ENCODE measurements around the gene CAMSAP1.

DNA sequence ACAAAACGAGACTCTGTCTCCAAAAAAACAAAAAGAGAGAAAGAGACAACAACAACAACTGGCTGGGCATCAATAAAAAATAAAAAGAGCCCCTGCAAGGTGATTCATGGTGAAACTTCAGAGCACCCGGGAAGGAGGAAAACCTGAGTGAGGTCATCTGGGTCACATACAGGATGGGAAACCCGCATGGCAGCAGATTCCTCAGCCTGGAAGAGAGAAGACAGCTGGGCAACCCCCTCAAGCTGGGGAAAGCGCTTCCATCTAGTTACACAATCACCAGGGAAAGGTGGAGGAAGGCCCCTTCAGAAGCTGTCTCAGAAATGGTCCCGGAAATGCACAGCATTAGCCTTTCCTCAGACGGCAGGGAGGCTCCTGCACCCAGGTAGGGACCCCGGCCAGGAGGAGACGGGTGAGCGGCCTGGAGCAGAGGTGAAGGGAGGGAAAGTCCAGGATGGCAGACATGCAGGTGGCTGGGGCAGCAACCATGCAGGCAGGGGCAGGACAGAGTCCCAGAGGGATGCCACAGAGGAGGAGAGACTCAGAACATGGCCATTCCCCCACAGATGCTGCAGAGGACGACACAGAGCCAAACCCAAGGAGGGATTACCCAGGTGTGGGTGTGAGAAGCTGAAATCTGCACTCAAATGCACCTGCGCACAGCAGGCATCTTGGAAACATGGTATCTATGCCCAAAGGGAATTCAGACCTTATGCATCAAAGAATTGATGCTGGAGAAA lies 29.4 kb downstream of the CAMSAP1 start:
- TF ChIP-seq FOXK2 (conservative IDR thresholded peaks at IDR 0.05 in 1 of 2, IDR thresholded peaks at IDR 0.05 in 1 of 2; ENCODE audit: low read depth in 2 of 2) (no peak), ZNF444 (CRISPR knock-in tag; IDR thresholded peaks at IDR 0.05) (no peak), EP300 (IDR thresholded peaks at IDR 0.05; ENCODE audit: low read length) (no peak)
